Adipocyte (in vitro differentiated cells): ENCODE results near the gene TIMM9.
"Not testable (repeated sequence)": the region's sequence is repeated elsewhere in the genome, so short reads cannot be mapped to it uniquely, and the experiment has no call there.

Experiments used
- DNase-seq: peaks from one replicate; pipeline ENCODE4 v3.0.0-alpha.2; 2015; ENCODE audit warnings: low read depth
- H3K27me3 ChIP-seq: replicated peaks from 2 replicates; pipeline ENCODE4 v1.7.0; 2013; ENCODE audit warnings: mild to moderate bottlenecking, low read length, moderate library complexity; ENCODE audit not compliant: control insufficient read depth, insufficient read depth
- H3K36me3 ChIP-seq: 2 replicates; pipeline ENCODE4 v1.7.0; 2013; ENCODE audit warnings: low read length, mild to moderate bottlenecking, moderate library complexity; ENCODE audit not compliant: control insufficient read depth, insufficient read depth, severe bottlenecking
- H3K4me1 ChIP-seq: 2 replicates; pipeline ENCODE4 v1.7.0; 2013; ENCODE audit warnings: mild to moderate bottlenecking, low read length, moderate library complexity; ENCODE audit not compliant: control insufficient read depth, insufficient read depth
- H3K4me3 ChIP-seq: 2 replicates; pipeline ENCODE4 v1.7.0; 2013; ENCODE audit warnings: mild to moderate bottlenecking, low read length, moderate library complexity
- H3K9ac ChIP-seq: 2 replicates; pipeline ENCODE4 v1.7.0; 2013; ENCODE audit warnings: mild to moderate bottlenecking, low read length, moderate library complexity
- H3K9me3 ChIP-seq: 2 replicates; pipeline ENCODE4 v1.7.0; 2013; ENCODE audit warnings: mild to moderate bottlenecking, low read length, moderate library complexity; ENCODE audit not compliant: control insufficient read depth

Gene TIMM9

DNA sequence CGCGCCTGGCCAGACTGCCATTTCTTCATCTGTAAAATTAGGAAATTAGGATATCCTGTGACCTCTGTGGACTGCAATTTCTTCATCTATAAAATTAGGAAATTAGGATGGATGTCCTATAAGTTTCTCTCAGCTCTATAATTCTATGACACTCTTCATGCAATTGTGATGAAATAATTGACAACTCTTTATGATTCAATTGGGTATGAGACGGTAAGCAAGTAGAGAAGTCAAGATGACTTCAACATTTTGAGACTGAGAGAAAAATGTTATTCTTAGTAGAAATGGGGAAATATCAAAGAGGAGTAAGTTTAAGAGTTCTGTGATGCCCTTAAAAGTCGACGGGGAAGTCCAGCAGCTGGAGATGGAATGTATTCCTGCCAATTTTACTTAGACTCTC lies 12.1 kb upstream of the TIMM9 start:
- H3K36me3 ChIP-seq, result peaks cover 53% of the 10 kb centered on the region
- H3K9me3 ChIP-seq, result no peaks in the 10 kb centered on the region
- no peak for DNase-seq
- no peaks in the 10 kb centered on the region for H3K4me1 ChIP-seq
- no peak overlapping the region for H3K4me3 ChIP-seq
- H3K27me3 ChIP-seq, result no peaks in the 10 kb centered on the region
- no peak overlapping the region for H3K9ac ChIP-seq

DNA sequence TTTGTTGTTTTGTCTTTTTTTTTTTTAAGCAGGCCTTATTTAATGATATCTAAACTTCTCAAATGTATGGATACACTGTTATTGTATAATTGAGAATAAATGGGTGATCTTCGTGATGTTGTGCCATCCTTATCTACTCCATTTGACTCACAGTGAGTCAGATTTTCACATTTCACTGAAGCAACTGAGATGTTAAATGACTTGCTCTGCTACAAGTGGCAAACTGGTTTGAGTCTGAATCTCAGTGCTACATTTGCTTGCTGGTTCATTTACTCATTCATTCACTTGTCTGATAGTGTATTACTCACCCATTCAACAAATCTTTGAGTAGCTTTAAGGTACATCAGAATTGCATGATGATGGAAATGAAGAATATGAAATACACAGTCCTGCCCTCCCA lies 2.8 kb upstream of the TIMM9 start:
- no peak overlapping the region for H3K9ac ChIP-seq
- H3K27me3 ChIP-seq, result no peaks in the 10 kb centered on the region
- no peaks in the 10 kb centered on the region for H3K9me3 ChIP-seq
- H3K36me3 ChIP-seq, result peaks cover 28% of the 10 kb centered on the region
- H3K4me3 ChIP-seq, result no peak overlapping the region
- DNase-seq, result peak; percentile 25
- peaks cover 21% of the 10 kb centered on the region for H3K4me1 ChIP-seq

DNA sequence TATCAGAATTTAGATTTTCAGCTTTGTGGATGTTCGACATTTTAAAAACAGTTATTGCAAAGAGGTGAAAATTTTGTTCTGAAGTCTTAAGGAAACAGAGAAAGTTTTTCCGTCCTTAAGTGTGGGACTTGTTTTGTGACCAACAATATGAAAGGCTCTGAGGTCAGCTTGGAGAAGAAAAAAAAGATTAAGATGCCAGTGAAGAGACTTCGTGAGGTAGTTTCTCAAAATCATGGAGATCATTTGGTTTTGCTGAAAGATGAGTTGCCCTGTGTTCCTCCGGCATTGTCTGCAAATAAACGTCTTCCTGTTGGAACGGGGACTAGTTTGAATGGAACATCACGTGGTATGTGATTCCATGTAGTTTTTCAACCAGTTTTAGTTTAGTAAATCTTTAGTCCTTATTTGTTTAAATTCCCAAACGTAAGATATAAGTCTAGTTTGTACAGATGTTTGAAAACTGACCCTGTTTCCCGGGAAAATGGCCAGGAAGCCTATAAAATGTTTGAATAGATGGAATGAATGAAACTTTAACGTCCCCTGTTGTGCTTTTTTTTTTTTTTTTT lies 870 bp upstream of the TIMM9 start:
- H3K36me3 ChIP-seq, result peaks cover 22% of the 10 kb centered on the region
- DNase-seq, result peak; percentile 77
- H3K27me3 ChIP-seq, result no peaks in the 10 kb centered on the region
- H3K4me3 ChIP-seq, result peak overlapping the region; percentile 94
- peaks cover 21% of the 10 kb centered on the region for H3K4me1 ChIP-seq
- no peaks in the 10 kb centered on the region for H3K9me3 ChIP-seq
- H3K9ac ChIP-seq, result peak overlapping the region; percentile 99

DNA sequence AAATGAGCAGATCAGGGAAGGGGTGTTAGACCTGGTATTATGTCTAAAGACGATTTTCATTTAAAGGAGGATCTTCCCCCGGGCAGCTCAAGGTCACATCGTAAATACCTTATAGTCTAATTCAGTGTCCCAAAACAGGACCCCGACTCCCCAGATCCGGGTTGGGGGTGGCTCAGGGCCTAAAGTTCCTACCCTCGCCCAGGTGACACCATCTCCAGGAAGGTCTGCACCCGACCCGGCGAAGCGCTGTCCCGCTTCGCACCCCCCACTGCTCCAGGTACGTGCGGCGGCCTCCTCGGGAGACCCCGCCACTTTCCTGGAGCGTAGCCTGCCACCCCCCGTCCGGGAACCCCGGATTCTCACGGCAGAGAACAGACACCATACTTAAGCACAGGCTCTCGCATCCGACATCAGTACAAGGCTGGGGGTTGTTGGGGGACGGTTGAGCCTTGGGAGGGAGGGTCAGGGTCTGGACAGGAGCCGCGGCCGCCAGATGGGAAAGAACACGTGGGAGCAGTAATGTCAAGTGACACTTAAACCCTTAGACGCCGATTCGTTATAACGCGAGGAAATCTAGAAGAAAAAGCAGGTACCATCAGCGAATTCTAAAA lies 556 bp downstream of the TIMM9 start:
- H3K4me1 ChIP-seq, result peaks cover 21% of the 10 kb centered on the region
- peak overlapping the region; percentile 94 for H3K4me3 ChIP-seq
- DNase-seq, result peak; percentile 77
- H3K27me3 ChIP-seq, result no peaks in the 10 kb centered on the region
- H3K9ac ChIP-seq, result peak overlapping the region; percentile 99
- peaks cover 23% of the 10 kb centered on the region for H3K36me3 ChIP-seq
- no peaks in the 10 kb centered on the region for H3K9me3 ChIP-seq

DNA sequence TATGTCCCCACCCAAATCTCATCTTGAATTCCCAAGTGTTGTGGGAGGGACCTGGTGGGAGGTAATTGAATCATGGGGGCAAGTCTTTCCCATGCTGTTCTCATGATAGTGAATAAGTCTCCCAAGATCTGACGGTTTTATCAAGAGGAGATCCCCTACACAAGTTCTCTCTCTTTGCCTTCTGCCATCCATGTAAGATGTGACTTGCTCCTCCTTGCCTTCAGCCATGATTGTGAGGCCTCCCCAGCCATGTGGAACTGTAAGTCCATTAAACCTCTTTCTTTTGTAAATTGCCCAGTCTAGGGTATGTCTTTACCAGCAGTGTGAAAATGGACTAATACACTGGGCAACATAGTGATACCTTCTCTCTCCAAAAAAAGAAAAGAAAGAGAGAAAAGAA lies 10.4 kb downstream of the TIMM9 start:
- not testable (repeated sequence) for H3K4me3 ChIP-seq, H3K9me3 ChIP-seq, H3K9ac ChIP-seq, H3K4me1 ChIP-seq, H3K27me3 ChIP-seq, DNase-seq
- H3K36me3 ChIP-seq, result peaks cover 74% of the 10 kb centered on the region

DNA sequence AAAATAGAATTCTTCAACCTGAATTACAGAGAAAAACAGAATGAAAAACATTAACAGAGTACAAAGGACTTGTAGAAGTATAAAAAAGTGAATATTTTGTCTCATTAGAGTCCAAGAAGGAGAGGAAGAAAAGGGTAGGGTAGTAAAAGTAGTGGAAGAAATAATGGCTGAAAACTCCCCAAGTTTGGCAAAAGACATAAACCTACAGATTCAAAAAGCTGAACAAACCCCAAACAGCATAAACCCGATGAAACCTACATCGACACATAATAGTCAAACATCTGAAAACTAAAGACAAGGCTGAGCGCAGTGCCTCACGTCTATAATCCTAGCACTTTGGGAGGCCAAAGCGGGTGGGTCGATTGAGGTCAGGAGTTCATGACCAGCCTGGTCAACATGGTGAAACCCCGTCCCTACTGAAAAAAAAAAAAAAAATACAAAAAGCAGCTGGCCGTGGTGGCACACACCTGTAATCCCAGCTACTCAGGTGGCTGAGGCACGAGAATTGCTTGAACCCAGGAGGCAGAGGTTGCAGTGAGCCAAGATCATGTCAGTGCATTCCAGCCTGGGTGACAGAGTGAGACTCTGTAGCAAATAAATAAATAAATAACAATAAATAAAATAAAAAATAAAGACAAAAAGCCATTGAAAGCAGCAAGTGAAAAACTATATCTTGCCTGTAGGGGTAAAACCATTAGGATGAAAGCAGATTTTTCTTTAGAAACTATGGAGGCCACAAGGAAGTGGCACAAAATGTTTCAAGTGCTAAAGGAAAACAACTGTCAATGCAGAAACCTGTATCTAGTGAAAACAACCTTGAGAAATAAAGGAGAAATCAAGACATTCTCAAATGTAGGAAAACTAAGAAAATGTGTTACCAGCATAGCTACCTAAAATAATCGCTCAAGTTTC lies 11.4 kb downstream of the TIMM9 start:
- Histone ChIP-seq H3K4me3 (no peak overlapping the region), H3K27me3 (no peaks in the 10 kb centered on the region), H3K36me3 (peaks cover 75% of the 10 kb centered on the region), H3K9me3 (no peaks in the 10 kb centered on the region), H3K4me1 (no peaks in the 10 kb centered on the region), H3K9ac (no peak overlapping the region)
- DNase-seq, result no peak

DNA sequence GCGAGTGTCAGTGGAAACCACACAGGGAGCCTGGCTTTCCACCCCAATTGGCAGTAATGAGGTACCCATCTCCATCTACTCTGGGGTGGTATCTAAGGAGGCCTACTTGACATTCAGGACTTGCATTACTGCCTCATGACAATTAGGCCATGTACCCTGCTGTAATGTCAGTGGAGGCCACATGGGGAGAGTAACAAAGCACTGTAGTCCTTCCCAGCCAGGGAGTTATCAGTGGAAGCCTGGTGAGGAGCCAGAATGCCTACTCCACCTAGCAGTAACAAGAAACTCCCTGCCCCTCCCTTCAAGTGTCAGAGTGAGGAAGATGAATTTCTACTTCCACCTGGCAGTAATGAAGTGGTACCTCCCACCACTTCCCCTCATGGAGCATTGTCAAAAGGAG lies 12.5 kb downstream of the TIMM9 start:
- no peak overlapping the region for H3K4me3 ChIP-seq
- no peak overlapping the region for H3K9ac ChIP-seq
- H3K27me3 ChIP-seq, result no peaks in the 10 kb centered on the region
- DNase-seq, result no peak
- no peaks in the 10 kb centered on the region for H3K4me1 ChIP-seq
- H3K36me3 ChIP-seq, result peaks cover 80% of the 10 kb centered on the region
- H3K9me3 ChIP-seq, result no peaks in the 10 kb centered on the region

DNA sequence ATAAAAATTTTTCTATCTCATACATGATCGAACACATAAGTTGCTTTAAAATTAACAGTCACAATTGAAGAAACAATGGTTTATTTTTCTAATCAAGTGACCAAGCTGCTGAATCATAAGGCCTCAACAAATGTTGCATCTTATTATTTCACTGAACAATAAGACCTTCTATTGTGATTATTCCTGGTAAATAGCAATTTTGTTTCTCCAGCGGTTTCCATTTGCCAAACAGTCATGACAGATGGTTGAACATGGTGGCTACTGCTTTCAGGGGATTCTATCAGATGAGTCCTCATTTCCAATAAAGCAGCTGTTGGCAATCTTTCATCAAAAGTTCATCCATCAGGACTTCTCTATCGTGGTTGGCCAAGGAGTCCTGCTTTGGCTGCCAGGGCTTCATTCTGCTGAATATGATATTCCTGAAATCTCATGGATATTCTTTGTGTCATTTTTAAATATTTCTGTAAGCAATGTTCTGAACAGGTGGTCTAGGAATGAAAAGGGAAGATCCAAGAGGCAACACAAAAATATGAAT lies 18.6 kb downstream of the TIMM9 start:
- H3K4me1 ChIP-seq, result no peaks in the 10 kb centered on the region
- no peak overlapping the region for H3K4me3 ChIP-seq
- DNase-seq, result no peak
- H3K9ac ChIP-seq, result no peak overlapping the region
- H3K36me3 ChIP-seq, result peaks cover 57% of the 10 kb centered on the region
- no peaks in the 10 kb centered on the region for H3K9me3 ChIP-seq
- H3K27me3 ChIP-seq, result no peaks in the 10 kb centered on the region

DNA sequence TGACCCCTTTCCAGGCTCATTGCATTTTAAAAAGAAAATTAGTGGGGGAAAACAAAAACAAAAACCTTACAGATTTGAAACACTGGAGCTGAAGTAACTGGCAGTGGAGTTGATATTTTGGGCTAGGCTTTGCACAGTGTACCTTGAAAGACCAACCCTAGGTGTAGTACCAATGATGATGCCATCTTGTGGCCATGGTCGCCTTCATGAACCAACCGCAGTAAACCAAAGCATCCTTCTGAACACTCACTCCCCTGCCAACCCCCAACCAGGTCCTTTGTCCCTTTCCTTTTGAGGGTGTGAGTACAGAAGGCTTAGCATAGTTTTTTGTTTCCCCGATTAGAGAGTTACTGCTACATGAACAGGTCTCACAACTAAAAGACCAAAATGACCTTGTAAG lies 25.7 kb downstream of the TIMM9 start:
- Histone ChIP-seq H3K4me3 (no peak overlapping the region), H3K9ac (no peak overlapping the region), H3K27me3 (no peaks in the 10 kb centered on the region), H3K9me3 (no peaks in the 10 kb centered on the region), H3K4me1 (no peaks in the 10 kb centered on the region), H3K36me3 (no peaks in the 10 kb centered on the region)
- no peak for DNase-seq

DNA sequence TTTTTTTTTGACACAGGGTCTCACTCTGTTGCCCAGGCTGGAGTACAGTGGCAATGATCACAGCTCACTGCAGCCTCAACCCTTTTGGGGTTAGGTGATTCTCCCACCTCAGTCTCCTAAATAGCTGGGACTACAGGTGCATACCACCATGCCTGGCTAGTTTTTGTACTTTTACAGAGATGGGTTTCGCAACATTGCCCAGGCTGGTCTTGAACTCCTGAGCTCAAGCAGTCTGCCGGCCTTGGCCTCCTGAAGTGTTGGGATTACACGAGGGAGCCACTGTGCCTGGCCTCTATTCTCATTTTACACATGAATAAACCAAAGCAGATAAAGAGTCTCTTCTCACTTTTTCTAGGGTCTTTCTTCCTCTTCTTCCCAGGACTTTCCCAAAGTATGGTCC lies 28.4 kb downstream of the TIMM9 start:
- no peak overlapping the region for H3K4me3 ChIP-seq

DNA sequence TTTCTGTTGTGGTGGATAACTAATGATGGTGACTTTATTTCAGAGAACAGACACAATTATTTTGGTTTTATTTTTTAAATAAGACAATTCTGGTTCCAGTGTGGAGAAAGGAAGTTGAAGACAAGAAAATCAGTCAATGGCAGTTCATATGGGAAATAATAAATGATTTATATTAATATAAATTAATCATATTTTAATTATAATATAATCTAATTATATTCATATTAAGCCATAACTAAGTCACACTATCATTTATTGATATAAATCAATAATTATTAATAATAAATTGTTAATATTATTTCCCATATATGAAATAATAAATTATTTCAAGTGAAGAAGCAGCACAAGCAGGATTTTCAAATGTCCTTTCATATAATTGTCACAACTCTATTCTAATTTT lies 28.8 kb downstream of the TIMM9 start:
- no peak for DNase-seq
- no peaks in the 10 kb centered on the region for H3K36me3 ChIP-seq
- no peak overlapping the region for H3K9ac ChIP-seq
- no peaks in the 10 kb centered on the region for H3K27me3 ChIP-seq
- H3K4me1 ChIP-seq, result peaks cover 3% of the 10 kb centered on the region
- H3K4me3 ChIP-seq, result no peak overlapping the region
- no peaks in the 10 kb centered on the region for H3K9me3 ChIP-seq

More for the DNA sequence above, 28.4 kb downstream of the TIMM9 start:
- DNase-seq, result no peak
- Histone ChIP-seq H3K4me1 (peaks cover 3% of the 10 kb centered on the region), H3K9ac (no peak overlapping the region), H3K9me3 (no peaks in the 10 kb centered on the region), H3K27me3 (no peaks in the 10 kb centered on the region), H3K36me3 (no peaks in the 10 kb centered on the region)
